SK-N-SH treated with all-trans-retinoic acid at 6 μM for 48 hours (cell line): ENCODE results near the gene NUCB2.
"Not testable (repeated sequence)": the region's sequence is repeated elsewhere in the genome, so short reads cannot be mapped to it uniquely, and the experiment has no call there.

Source experiments
- ATAC-seq: fragments of 200-7000 bp; cut with Tn5 transposase; 3 replicates; pipeline ENCODE4 v1.9.1; 2020; ENCODE audit warnings: mild to moderate bottlenecking, moderate library complexity
- ARNTL ChIP-seq: fragments of 450-650 bp; formaldehyde crosslinking; IDR thresholded peaks from 2 replicates; pipeline ENCODE4 v1.5.0; 2020; ENCODE audit warnings: low read depth, mild to moderate bottlenecking, moderate library complexity, borderline replicate concordance
- BACH2 ChIP-seq: fragments of 250-450 bp; sonication (Bioruptor Pico); IDR thresholded peaks from 2 replicates; pipeline ENCODE4 v1.9.0; 2021; ENCODE audit warnings: mild to moderate bottlenecking, borderline replicate concordance
- CSDC2 ChIP-seq: fragments of 250-450 bp; sonication (Bioruptor Pico); IDR thresholded peaks from 2 replicates; pipeline ENCODE4 v1.5.0; 2020; ENCODE audit warnings: mild to moderate bottlenecking, moderate library complexity
- CSRNP3 ChIP-seq: fragments of 250-450 bp; sonication (Bioruptor Pico); IDR thresholded peaks from 2 replicates; pipeline ENCODE4 v1.5.1; 2021; ENCODE audit warnings: mild to moderate bottlenecking, moderate library complexity
- ESRRG ChIP-seq: fragments of 250-450 bp; sonication (Bioruptor Pico); IDR thresholded peaks from 2 replicates; pipeline ENCODE4 v1.6.1; 2021; ENCODE audit warnings: mild to moderate bottlenecking
- ISL1 ChIP-seq: fragments of 250-450 bp; sonication (Bioruptor Pico); IDR thresholded peaks from 2 replicates; pipeline ENCODE4 v2.1.2; 2022; ENCODE audit warnings: mild to moderate bottlenecking, moderate library complexity
- OSR1 ChIP-seq: fragments of 250-450 bp; sonication (Bioruptor Pico); IDR thresholded peaks from 2 replicates; pipeline ENCODE4 v1.8.0; 2022; ENCODE audit warnings: moderate library complexity, mild to moderate bottlenecking, inconsistent platforms
- PATZ1 ChIP-seq: fragments of 250-450 bp; sonication (Bioruptor Pico); IDR thresholded peaks from 2 replicates; pipeline ENCODE4 v1.8.0; 2020; ENCODE audit warnings: mild to moderate bottlenecking, moderate library complexity, borderline replicate concordance
- POU6F1 ChIP-seq: fragments of 250-450 bp; sonication (Bioruptor Pico); IDR thresholded peaks from 2 replicates; pipeline ENCODE4 v1.8.0; 2021; ENCODE audit warnings: low read depth, mild to moderate bottlenecking, moderate library complexity, borderline replicate concordance
- PPARA ChIP-seq: fragments of 250-450 bp; sonication (Bioruptor Pico); IDR thresholded peaks from 2 replicates; pipeline ENCODE4 v1.5.0; 2020; ENCODE audit warnings: mild to moderate bottlenecking, borderline replicate concordance
- RARB ChIP-seq: fragments of 250-450 bp; sonication (Bioruptor Pico); IDR thresholded peaks from 2 replicates; pipeline ENCODE4 v1.8.0; 2021; ENCODE audit warnings: mild to moderate bottlenecking, moderate library complexity
- SNAI2 ChIP-seq: fragments of 250-450 bp; sonication (Bioruptor Pico); IDR thresholded peaks from 2 replicates; pipeline ENCODE4 v1.5.0; 2020; ENCODE audit warnings: mild to moderate bottlenecking, moderate library complexity
- TOX ChIP-seq: fragments of 250-450 bp; sonication (Bioruptor Pico); IDR thresholded peaks from 2 replicates; pipeline ENCODE4 v1.8.0; 2021; ENCODE audit warnings: mild to moderate bottlenecking, moderate library complexity, borderline replicate concordance
- TSHZ2 ChIP-seq: fragments of 250-450 bp; sonication (Bioruptor Pico); IDR thresholded peaks from 2 replicates; pipeline ENCODE4 v1.5.0; 2020; ENCODE audit warnings: mild to moderate bottlenecking, moderate library complexity
- ZC3H10 ChIP-seq: fragments of 250-450 bp; sonication (Bioruptor Pico); IDR thresholded peaks from 2 replicates; pipeline ENCODE4 v1.5.1; 2021; ENCODE audit warnings: mild to moderate bottlenecking, moderate library complexity
- ZFP3 ChIP-seq: fragments of 250-450 bp; sonication (Bioruptor Pico); IDR thresholded peaks from 2 replicates; pipeline ENCODE4 v1.5.0; 2020; ENCODE audit warnings: mild to moderate bottlenecking, moderate library complexity
- ZFP30 ChIP-seq: fragments of 450-650 bp; formaldehyde crosslinking; IDR thresholded peaks from 2 replicates; pipeline ENCODE4 v1.5.0; 2022; ENCODE audit warnings: mild to moderate bottlenecking, moderate library complexity
- ZNF565 ChIP-seq: fragments of 450-650 bp; formaldehyde crosslinking; conservative IDR thresholded peaks from 2 replicates; pipeline ENCODE4 v1.5.0; 2020; ENCODE audit warnings: low read depth, mild to moderate bottlenecking, moderate library complexity
- ZNF70 ChIP-seq: fragments of 450-650 bp; formaldehyde crosslinking; IDR thresholded peaks from 2 replicates; pipeline ENCODE4 v1.5.0; 2020; ENCODE audit warnings: mild to moderate bottlenecking, moderate library complexity

The NUCB2 gene

GRCh38 chr11:17240780-17241179, 35.8 kb upstream of the NUCB2 start (continued):
- TF ChIP-seq POU6F1 (CRISPR knock-in tag): no peak
- TF ChIP-seq ARNTL (CRISPR knock-in tag): no peak
- no peak for TF ChIP-seq ESRRG (CRISPR knock-in tag)
- TF ChIP-seq ZFP30: no peak
- TF ChIP-seq ZNF70: no peak

- not testable (repeated sequence) for ATAC-seq
These were observed 33.6 kb upstream of the NUCB2 start for GRCh38 chr11:17242954-17243353.

DNA sequence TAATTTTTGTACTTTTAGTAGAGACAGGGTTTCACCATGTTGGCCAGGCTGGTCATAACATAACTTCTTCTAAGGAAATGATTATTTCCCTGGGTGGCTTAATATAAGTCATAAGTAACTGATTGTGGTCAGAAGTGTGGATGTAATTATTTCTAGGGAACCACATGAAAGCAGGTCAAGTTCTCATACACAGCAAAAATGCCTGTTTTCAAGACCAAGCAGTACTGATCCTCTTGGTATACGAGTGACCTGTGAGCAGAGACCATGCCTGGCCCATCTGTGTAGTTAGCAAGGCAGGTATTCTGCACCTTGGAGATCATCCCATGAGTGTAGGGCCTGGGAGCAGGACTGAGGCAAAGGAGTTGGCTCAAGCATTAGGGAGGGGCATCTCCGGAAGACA, 32.5 kb upstream of the NUCB2 start:
- ATAC-seq: no peak

More for the DNA sequence above, 32.5 kb upstream of the NUCB2 start:
- no peak for TF ChIP-seq SNAI2
- TF ChIP-seq CSRNP3: no peak
- no peak for TF ChIP-seq ZNF70
- TF ChIP-seq ZNF565 (CRISPR knock-in tag): no peak
- TF ChIP-seq ZFP3 (CRISPR knock-in tag): no peak
- TF ChIP-seq ZC3H10 (CRISPR knock-in tag): no peak
- TF ChIP-seq CSDC2 (CRISPR knock-in tag): no peak
- TF ChIP-seq TSHZ2 (CRISPR knock-in tag): no peak
- no peak for TF ChIP-seq ARNTL (CRISPR knock-in tag)
- no peak for TF ChIP-seq BACH2
- no peak for TF ChIP-seq TOX
- TF ChIP-seq ISL1 (CRISPR knock-in tag): no peak
- no peak for TF ChIP-seq PATZ1
- TF ChIP-seq OSR1 (CRISPR knock-in tag): no peak
- no peak for TF ChIP-seq PPARA (CRISPR knock-in tag)
- no peak for TF ChIP-seq RARB (CRISPR knock-in tag)
- TF ChIP-seq, all 23 proteins: peak for 0
